ENCODE data around the gene GPC6. TPM values are rescaled to one million over a fixed set of nuclear protein-coding genes. Genes with fewer than 3 reads are reported as not detected.

GPC6 gene
- total and polyA plus RNA-seq, 9 of the 15 experiments (the other 6 are each of a cell fraction or from before 2014, with no cell fraction given), result under 0.01 to 0.20 (median 0.01) TPM; not detected in 4

DNA sequence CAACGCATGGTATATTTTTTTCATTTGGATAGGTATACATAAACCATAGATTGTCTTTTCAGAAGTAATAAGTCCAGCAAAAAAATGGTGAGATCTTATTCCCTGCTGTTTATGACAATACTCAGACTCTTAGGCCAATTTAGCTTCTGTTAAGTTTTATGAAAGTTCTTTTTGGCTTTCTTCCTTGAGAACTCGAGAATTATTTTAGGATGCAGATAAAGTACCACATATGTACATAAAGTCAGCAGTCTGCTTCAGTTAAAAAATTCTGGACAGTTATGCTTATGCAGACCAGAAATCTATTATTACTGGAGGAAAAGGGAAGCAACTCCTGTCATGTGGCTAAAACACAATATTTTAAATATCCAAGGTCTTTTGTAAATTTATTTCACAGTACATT, 422.9 kb downstream of the GPC6 start:
- Histone ChIP-seq H3K4me1 (replicated peaks in 1 of 2; ENCODE audit: control insufficient read depth in 2 of 2, insufficient read depth in 2 of 2, low read length in 2 of 2) (no peaks in the 10 kb centered on the region), H3K9me1 (ENCODE audit: control insufficient read depth, insufficient read depth, low read length) (no peaks in the 10 kb centered on the region), H2AFZ (ENCODE audit: low read depth, low read length) (no peak overlapping the region), H3K36me3 (ENCODE audit: control insufficient read depth, insufficient read depth, low read length) (no peaks in the 10 kb centered on the region), H4K20me1 (replicated peaks; ENCODE audit: control insufficient read depth, insufficient read depth, low read length) (no peaks in the 10 kb centered on the region), H3K4me3 (no peak overlapping the region), H3K27me3 (ENCODE audit: control insufficient read depth in 2 of 2, insufficient read depth in 2 of 2, low read length in 2 of 2) (no peaks in the 10 kb centered on the region), H3K9me3 (replicated peaks; ENCODE audit: control insufficient read depth, insufficient read depth, low read depth, low read length) (no peaks in the 10 kb centered on the region), H3K4me2 (ENCODE audit: insufficient read depth, low read length) (no peak overlapping the region), H3K27ac (ENCODE audit: extremely low read depth, low read depth, low read length) (no peak overlapping the region), H3K9ac (ENCODE audit: insufficient read depth in 1 of 2, low read depth in 2 of 2, low read length in 2 of 2) (no peak overlapping the region), H3K79me2 (ENCODE audit: control insufficient read depth, insufficient read depth, low read length) (no peaks in the 10 kb centered on the region)
- TF ChIP-seq HMG20B (CRISPR knock-in tag; IDR thresholded peaks at IDR 0.05) (no peak), ZNF589 (CRISPR knock-in tag; IDR thresholded peaks at IDR 0.05; ENCODE audit: low read depth) (no peak), SP2 (IDR thresholded peaks at IDR 0.05; ENCODE audit: extremely low read depth, low read depth, low read length, poor library complexity, severe bottlenecking) (no peak), EZH2 (IDR thresholded peaks at IDR 0.05; ENCODE audit: borderline replicate concordance, low read depth, low read length) (no peak), MYC (IDR thresholded peaks at IDR 0.05; ENCODE audit: low read depth, low read length) (no peak), MYC (CRISPR knock-in tag; IDR thresholded peaks at IDR 0.05; ENCODE audit: borderline replicate concordance, low read depth) (no peak), ZNF436 (CRISPR knock-in tag; IDR thresholded peaks at IDR 0.05) (no peak), ZNF316 (IDR thresholded peaks at IDR 0.05) (no peak), ZNF77 (CRISPR knock-in tag; IDR thresholded peaks at IDR 0.05) (no peak)
- TF ChIP-seq, protein P1, sequence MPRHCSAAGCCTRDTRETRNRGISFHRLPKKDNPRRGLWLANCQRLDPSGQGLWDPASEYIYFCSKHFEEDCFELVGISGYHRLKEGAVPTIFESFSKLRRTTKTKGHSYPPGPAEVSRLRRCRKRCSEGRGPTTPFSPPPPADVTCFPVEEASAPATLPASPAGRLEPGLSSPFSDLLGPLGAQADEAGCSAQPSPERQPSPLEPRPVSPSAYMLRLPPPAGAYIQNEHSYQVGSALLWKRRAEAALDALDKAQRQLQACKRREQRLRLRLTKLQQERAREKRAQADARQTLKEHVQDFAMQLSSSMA (CRISPR knock-in tag; IDR thresholded peaks at IDR 0.05), result no peak
- TF ChIP-seq, protein P2, sequence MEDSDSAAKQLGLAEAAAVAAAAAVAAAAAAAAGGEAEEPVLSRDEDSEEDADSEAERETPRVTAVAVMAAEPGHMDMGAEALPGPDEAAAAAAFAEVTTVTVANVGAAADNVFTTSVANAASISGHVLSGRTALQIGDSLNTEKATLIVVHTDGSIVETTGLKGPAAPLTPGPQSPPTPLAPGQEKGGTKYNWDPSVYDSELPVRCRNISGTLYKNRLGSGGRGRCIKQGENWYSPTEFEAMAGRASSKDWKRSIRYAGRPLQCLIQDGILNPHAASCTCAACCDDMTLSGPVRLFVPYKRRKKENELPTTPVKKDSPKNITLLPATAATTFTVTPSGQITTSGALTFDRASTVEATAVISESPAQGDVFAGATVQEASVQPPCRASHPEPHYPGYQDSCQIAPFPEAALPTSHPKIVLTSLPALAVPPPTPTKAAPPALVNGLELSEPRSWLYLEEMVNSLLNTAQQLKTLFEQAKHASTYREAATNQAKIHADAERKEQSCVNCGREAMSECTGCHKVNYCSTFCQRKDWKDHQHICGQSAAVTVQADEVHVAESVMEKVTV (CRISPR knock-in tag; IDR thresholded peaks at IDR 0.05), result no peak
- no TSS peak for BruUV-seq (replicated peaks)
- intact Hi-C loops (cut with micrococcal nuclease), result no loop called here
- WGBS (ENCODE audit: insufficient coverage, low coverage, missing lambda C conversion rate), result 0% methylated on average over 2 of the region's 2 CpGs
- in situ Hi-C loops (cut with MboI), result no loop called here
- ATAC-seq, result no peak
- FAIRE-seq, result no peak
- CTCF ChIA-PET (ENCODE audit: low intra/inter-chr PET ratio), result no interaction called here
- POLR2A ChIA-PET, result no interaction called here
- no peak for DNase-seq (ENCODE audit: extremely low read depth in 1 of 4, low spot score in 3 of 4)
